HEK293 (cell line): ENCODE measurements around the gene COL6A2.
A peak's percentile ranks its signal among the peaks of the same experiment; 100 is the strongest.

ENCODE experiments used
- EGR2 ChIP-seq: fragments of 450-650 bp; formaldehyde crosslinking; IDR thresholded peaks from 2 replicates; pipeline ENCODE4 v1.5.1; 2016; ENCODE audit warnings: low read depth, missing biosample characterization, missing genetic modification characterization
- ELK4 ChIP-seq: IDR thresholded peaks from 2 replicates; pipeline ENCODE4 v1.6.1; 2011; ENCODE audit warnings: mild to moderate bottlenecking, low read depth, low read length, borderline replicate concordance
- GFI1B ChIP-seq: fragments of 450-650 bp; formaldehyde crosslinking; IDR thresholded peaks from 2 replicates; pipeline ENCODE4 v1.5.1; 2016; ENCODE audit warnings: missing biosample characterization, missing genetic modification characterization
- GLI2 ChIP-seq: fragments of 450-650 bp; formaldehyde crosslinking; IDR thresholded peaks from 2 replicates; pipeline ENCODE4; 2017; ENCODE audit warnings: missing biosample characterization, missing genetic modification characterization, low read depth, borderline replicate concordance
- GLI4 ChIP-seq: fragments of 450-650 bp; formaldehyde crosslinking; IDR thresholded peaks from 2 replicates; pipeline ENCODE4 v1.5.1; 2016; ENCODE audit warnings: missing biosample characterization, missing genetic modification characterization
- GLIS1 ChIP-seq: fragments of 450-650 bp; formaldehyde crosslinking; IDR thresholded peaks from 2 replicates; pipeline ENCODE4 v1.5.1; 2016; ENCODE audit warnings: missing biosample characterization, missing genetic modification characterization
- GLIS2 ChIP-seq: fragments of 450-650 bp; formaldehyde crosslinking; IDR thresholded peaks from 2 replicates; pipeline ENCODE4 v1.5.1; 2016; ENCODE audit warnings: missing biosample characterization, missing genetic modification characterization
- HOXA7 ChIP-seq: sonication (generic); formaldehyde crosslinking; IDR thresholded peaks from 2 replicates; pipeline ENCODE4 v1.8.1; 2022; ENCODE audit warnings: missing genetic modification reagents, borderline replicate concordance
- KLF9 ChIP-seq: fragments of 450-650 bp; formaldehyde crosslinking; IDR thresholded peaks from 2 replicates; pipeline ENCODE4 v1.5.1; 2016; ENCODE audit warnings: missing biosample characterization, missing genetic modification characterization, low read depth
- PRDM4 ChIP-seq: fragments of 450-650 bp; formaldehyde crosslinking; IDR thresholded peaks from 2 replicates; pipeline ENCODE4 v1.5.1; 2017; ENCODE audit warnings: missing biosample characterization, missing genetic modification characterization
- WT1 ChIP-seq: fragments of 450-650 bp; formaldehyde crosslinking; IDR thresholded peaks from 2 replicates; pipeline ENCODE4 v1.5.1; 2016; ENCODE audit warnings: missing biosample characterization, missing genetic modification characterization
- ZIC2 ChIP-seq: fragments of 450-650 bp; formaldehyde crosslinking; IDR thresholded peaks from 2 replicates; pipeline ENCODE4 v1.5.1; 2016; ENCODE audit warnings: missing biosample characterization, missing genetic modification characterization
- ZNF10 ChIP-seq: fragments of 450-650 bp; formaldehyde crosslinking; IDR thresholded peaks from 2 replicates; pipeline ENCODE4 v1.5.1; 2017; ENCODE audit warnings: missing biosample characterization, missing genetic modification characterization
- ZNF175 ChIP-seq: fragments of 450-650 bp; formaldehyde crosslinking; IDR thresholded peaks from 2 replicates; pipeline ENCODE4 v1.5.1; 2016; ENCODE audit warnings: missing biosample characterization, missing genetic modification characterization
- ZNF266 ChIP-seq: fragments of 450-650 bp; formaldehyde crosslinking; IDR thresholded peaks from 2 replicates; pipeline ENCODE4 v1.5.1; 2016; ENCODE audit warnings: missing biosample characterization, missing genetic modification characterization, low read depth
- ZNF274 ChIP-seq, 2 experiments: fragments of 200-500 bp in 1 of 2; fragments of 450-650 bp in 1 of 2; sonication (Bioruptor generic) in 1 of 2; formaldehyde crosslinking in 1 of 2; IDR thresholded peaks; 2 replicates each; pipeline versions ENCODE4 v1.5.1 to v1.6.1; 2014 to 2016; ENCODE audit warnings: borderline replicate concordance in 1 of 2, inconsistent platforms in 1 of 2, low read length in 1 of 2, missing biosample characterization in 1 of 2, missing genetic modification characterization in 1 of 2
- ZNF311 ChIP-seq: fragments of 450-650 bp; formaldehyde crosslinking; IDR thresholded peaks from 2 replicates; pipeline ENCODE4 v1.5.1; 2017; ENCODE audit warnings: missing biosample characterization, missing genetic modification characterization, borderline replicate concordance
- ZNF529 ChIP-seq: fragments of 450-650 bp; formaldehyde crosslinking; IDR thresholded peaks from 2 replicates; pipeline ENCODE4 v1.5.1; 2017; ENCODE audit warnings: missing genetic modification characterization, missing biosample characterization; ENCODE audit not compliant: insufficient replicate concordance
- ZNF555 ChIP-seq: fragments of 450-650 bp; formaldehyde crosslinking; conservative IDR thresholded peaks from 2 replicates; pipeline ENCODE4 v1.5.1; 2017; ENCODE audit warnings: missing biosample characterization, mild to moderate bottlenecking, missing genetic modification characterization, inconsistent platforms
- ZNF639 ChIP-seq: fragments of 450-650 bp; formaldehyde crosslinking; IDR thresholded peaks from 2 replicates; pipeline ENCODE4 v1.5.1; 2016; ENCODE audit warnings: missing biosample characterization, missing genetic modification characterization
- ZNF707 ChIP-seq: fragments of 450-650 bp; formaldehyde crosslinking; IDR thresholded peaks from 2 replicates; pipeline ENCODE4 v1.5.1; 2016; ENCODE audit warnings: missing biosample characterization, missing genetic modification characterization
- ZNF785 ChIP-seq: fragments of 450-650 bp; formaldehyde crosslinking; IDR thresholded peaks from 2 replicates; pipeline ENCODE4 v1.5.1; 2016; ENCODE audit warnings: missing biosample characterization, missing genetic modification characterization
- TF ChIP-seq, protein P1 (sequence below): fragments of 450-650 bp; formaldehyde crosslinking; IDR thresholded peaks from 2 replicates; pipeline ENCODE4 v1.5.1; 2017; ENCODE audit warnings: missing biosample characterization, missing genetic modification characterization
- TF ChIP-seq, protein P2 (sequence below): fragments of 450-650 bp; formaldehyde crosslinking; IDR thresholded peaks from 2 replicates; pipeline ENCODE4 v1.5.1; 2016; ENCODE audit warnings: missing biosample characterization, missing genetic modification characterization
- TF ChIP-seq, protein P3 (sequence below): fragments of 450-650 bp; formaldehyde crosslinking; IDR thresholded peaks from 2 replicates; pipeline ENCODE4 v1.5.1; 2016; ENCODE audit warnings: missing biosample characterization, missing genetic modification characterization
- TF ChIP-seq, protein P4 (sequence below): fragments of 450-650 bp; formaldehyde crosslinking; IDR thresholded peaks from 2 replicates; pipeline ENCODE4 v1.5.1; 2016; ENCODE audit warnings: missing biosample characterization, missing genetic modification characterization

The COL6A2 gene

DNA sequence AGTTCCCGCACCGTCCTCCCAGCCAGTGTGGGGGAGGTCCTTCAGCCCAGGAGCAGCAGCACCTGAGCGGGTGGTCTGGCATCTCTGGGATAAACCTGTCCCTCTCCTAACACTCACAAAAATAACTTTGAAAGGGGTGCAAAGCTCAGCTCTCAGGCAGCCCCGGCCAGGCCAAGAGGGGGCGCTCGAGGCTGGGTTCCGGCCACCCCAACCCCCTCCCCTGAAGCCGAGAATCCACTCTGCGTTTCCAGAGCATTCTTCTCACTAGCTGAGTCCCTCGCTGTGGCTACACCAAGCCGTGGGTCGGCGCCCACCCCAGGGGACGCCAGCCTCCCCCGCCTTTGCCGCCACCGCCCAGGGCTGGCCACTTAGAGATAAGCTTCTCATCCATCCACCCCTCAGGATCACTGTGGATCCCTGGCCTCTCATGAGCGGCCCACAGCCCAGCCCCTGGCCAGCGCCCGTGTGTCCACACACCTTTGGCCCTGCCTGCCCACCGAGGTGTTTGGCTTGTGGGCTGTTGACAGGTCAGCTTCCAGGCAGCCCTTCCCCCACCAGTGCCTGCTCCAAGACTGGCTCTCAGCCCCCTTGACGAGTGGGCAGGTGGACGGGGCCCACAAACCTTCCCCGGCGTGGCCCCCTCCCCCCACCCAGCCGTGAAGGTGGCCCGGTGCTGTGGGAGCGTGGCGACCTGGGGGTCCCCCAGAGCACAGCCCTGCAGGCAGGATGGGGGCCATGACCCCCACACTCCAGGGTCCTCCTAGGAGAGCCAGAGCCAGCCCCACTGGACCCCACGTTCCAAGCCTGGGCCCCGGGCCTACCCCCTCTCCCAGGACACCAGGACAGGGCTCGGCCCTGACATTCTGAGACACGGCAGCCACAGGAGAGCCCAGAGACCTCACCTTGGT is 55.6 kb downstream of the COL6A2 start (continued):
- TF ChIP-seq EGR2 (tag by site-specific recombination) (peak; percentile 96), WT1 (tag by site-specific recombination) (peak; percentile 2; the same call in 1 of the 2 replicates), ZNF639 (no peak), ZNF529 (no peak), KLF9 (tag by site-specific recombination) (no peak), ZNF555 (tag by site-specific recombination) (no peak), ZNF274 (IDR thresholded peaks at IDR 0.05; ENCODE audit: low read length) (no peak), ZNF274 (tag by site-specific recombination; IDR thresholded peaks at IDR 0.05; ENCODE audit: borderline replicate concordance) (no peak), ZNF311 (tag by site-specific recombination) (no peak), ZNF266 (tag by site-specific recombination) (no peak), ZNF10 (no peak), ZNF175 (tag by site-specific recombination) (no peak), PRDM4 (tag by site-specific recombination) (no peak), GLIS2 (tag by site-specific recombination) (no peak), ZIC2 (tag by site-specific recombination) (0 out of 2 replicates have a peak, but pooled peaks have one; percentile 17), ELK4 (no peak), GLI4 (tag by site-specific recombination) (no peak), GLI2 (no peak), GLIS1 (tag by site-specific recombination) (peak; percentile 59), ZNF707 (tag by site-specific recombination) (no peak), GFI1B (tag by site-specific recombination) (no peak), HOXA7 (CRISPR knock-in tag) (no peak), ZNF785 (tag by site-specific recombination) (no peak)
- TF ChIP-seq, protein P1, sequence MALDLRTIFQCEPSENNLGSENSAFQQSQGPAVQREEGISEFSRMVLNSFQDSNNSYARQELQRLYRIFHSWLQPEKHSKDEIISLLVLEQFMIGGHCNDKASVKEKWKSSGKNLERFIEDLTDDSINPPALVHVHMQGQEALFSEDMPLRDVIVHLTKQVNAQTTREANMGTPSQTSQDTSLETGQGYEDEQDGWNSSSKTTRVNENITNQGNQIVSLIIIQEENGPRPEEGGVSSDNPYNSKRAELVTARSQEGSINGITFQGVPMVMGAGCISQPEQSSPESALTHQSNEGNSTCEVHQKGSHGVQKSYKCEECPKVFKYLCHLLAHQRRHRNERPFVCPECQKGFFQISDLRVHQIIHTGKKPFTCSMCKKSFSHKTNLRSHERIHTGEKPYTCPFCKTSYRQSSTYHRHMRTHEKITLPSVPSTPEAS (tag by site-specific recombination), result no peak
- TF ChIP-seq, protein P2, sequence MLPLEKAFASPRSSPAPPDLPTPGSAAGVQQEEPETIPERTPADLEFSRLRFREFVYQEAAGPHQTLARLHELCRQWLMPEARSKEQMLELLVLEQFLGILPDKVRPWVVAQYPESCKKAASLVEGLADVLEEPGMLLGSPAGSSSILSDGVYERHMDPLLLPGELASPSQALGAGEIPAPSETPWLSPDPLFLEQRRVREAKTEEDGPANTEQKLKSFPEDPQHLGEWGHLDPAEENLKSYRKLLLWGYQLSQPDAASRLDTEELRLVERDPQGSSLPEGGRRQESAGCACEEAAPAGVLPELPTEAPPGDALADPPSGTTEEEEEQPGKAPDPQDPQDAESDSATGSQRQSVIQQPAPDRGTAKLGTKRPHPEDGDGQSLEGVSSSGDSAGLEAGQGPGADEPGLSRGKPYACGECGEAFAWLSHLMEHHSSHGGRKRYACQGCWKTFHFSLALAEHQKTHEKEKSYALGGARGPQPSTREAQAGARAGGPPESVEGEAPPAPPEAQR, result no peak
- TF ChIP-seq, protein P3, sequence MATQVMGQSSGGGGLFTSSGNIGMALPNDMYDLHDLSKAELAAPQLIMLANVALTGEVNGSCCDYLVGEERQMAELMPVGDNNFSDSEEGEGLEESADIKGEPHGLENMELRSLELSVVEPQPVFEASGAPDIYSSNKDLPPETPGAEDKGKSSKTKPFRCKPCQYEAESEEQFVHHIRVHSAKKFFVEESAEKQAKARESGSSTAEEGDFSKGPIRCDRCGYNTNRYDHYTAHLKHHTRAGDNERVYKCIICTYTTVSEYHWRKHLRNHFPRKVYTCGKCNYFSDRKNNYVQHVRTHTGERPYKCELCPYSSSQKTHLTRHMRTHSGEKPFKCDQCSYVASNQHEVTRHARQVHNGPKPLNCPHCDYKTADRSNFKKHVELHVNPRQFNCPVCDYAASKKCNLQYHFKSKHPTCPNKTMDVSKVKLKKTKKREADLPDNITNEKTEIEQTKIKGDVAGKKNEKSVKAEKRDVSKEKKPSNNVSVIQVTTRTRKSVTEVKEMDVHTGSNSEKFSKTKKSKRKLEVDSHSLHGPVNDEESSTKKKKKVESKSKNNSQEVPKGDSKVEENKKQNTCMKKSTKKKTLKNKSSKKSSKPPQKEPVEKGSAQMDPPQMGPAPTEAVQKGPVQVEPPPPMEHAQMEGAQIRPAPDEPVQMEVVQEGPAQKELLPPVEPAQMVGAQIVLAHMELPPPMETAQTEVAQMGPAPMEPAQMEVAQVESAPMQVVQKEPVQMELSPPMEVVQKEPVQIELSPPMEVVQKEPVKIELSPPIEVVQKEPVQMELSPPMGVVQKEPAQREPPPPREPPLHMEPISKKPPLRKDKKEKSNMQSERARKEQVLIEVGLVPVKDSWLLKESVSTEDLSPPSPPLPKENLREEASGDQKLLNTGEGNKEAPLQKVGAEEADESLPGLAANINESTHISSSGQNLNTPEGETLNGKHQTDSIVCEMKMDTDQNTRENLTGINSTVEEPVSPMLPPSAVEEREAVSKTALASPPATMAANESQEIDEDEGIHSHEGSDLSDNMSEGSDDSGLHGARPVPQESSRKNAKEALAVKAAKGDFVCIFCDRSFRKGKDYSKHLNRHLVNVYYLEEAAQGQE, result peak; percentile 23; the same call in 1 of the 2 replicates
- TF ChIP-seq, protein P4, sequence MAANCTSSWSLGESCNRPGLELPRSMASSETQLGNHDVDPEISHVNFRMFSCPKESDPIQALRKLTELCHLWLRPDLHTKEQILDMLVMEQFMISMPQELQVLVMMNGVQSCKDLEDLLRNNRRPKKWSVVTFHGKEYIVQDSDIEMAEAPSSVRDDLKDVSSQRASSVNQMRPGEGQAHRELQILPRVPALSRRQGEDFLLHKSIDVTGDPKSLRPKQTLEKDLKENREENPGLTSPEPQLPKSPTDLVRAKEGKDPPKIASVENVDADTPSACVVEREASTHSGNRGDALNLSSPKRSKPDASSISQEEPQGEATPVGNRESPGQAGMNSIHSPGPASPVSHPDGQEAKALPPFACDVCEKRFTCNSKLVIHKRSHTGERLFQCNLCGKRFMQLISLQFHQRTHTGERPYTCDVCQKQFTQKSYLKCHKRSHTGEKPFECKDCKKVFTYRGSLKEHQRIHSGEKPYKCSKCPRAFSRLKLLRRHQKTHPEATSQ (tag by site-specific recombination), result no peak
